Measurements from ENCODE around the gene FAM168A. TPM values are rescaled to one million over a fixed set of nuclear protein-coding genes. Genes with fewer than 3 reads are reported as not detected.
A peak's percentile ranks its signal among the peaks of the same experiment; 100 is the strongest.

The FAM168A gene, protein sequence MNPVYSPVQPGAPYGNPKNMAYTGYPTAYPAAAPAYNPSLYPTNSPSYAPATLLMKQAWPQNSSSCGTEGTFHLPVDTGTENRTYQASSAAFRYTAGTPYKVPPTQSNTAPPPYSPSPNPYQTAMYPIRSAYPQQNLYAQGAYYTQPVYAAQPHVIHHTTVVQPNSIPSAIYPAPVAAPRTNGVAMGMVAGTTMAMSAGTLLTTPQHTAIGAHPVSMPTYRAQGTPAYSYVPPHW
- 25.6 TPM for total RNA-seq
- long read RNA-seq, partial matches to known transcripts = 3 of 19 reads
- long read RNA-seq, other reads (novel, unspliced or antisense) = 16 of 19 reads

DNA sequence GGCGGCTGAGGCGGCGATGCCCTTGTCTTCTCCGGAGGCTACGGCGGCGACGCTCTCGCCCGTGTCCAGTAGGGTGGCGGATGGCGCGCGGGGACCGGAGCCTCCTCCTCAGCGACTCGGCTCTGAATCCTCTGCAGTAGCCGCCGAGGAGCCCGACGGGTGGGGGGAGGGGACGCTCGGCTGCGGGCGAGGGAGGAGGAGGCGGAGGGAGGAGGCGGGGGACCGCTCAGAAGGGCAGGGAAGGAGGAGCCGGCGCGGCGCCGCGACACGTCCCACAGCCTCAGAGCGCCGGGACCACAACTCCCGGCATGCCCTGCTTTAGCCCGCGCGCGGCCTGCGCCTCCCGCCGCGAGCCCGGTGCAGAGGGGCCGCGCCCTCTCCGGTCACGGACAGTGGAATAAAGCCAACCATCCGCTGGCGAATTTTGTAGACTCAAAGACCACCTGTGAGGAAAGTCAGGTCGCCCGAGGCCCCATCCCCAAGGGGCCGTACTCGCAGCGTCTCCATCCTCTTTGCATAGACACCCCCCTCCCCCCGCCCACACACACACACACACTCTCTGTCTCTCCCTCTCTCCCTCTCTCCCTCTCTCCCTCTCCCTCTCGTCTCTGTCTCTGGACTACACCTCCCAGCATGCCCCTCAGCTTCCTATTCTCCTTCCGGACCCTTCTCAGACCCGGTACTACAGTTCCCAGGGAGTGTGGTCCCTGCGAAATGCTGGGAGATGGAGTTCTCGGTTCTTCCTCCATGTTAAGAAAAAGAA lies at the start of gene FAM168A:
FAM168A (minus strand) TSS at position 157 of the 763 bp plus-strand sequence. CDS start 129,638 bp downstream, outside the sequence.
- DNase-seq = peak; percentile 98
- intact Hi-C loops (cut with DNase I) = loop anchor here (10.0 kb wide), 1 partner anchor 113 kb away; no protein-coding TSS in a partner anchor

DNA sequence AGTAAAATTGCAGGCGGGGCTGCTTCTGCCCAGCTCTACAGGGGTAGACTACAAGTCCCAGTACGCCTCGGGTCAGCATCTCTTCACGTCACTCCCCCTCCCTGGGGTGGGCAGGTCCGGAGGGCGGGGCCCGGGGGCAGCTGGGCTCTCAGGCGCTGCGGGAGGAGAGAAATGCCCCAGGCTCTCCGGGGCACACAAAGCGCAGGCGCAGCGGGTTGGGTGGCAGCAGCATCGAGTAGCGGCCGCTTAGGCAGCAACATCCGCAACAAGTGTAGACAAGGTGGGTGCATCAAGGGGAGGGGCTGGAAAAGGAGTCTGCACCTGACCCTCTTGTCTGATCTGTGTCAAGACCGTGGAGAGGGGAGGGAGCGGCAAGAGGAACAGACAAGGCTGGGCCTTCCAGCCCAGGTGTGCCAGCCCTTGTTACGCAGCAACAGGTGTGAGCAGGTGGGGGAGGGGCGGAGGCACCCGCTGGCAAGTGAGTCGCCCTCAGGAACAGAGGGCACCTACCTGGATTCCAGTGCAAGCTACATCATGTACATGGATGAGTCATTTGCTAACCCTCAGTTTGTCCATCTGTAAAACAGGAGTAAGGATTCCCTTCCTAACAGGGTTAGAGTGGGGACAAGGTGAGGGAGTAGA lies 49.7 kb upstream of the FAM168A start:
- ATAC-seq (ENCODE audit: poor library complexity) = peak; percentile 99
- peak; percentile 93 for DNase-seq
- intact Hi-C loops (cut with DNase I) = no loop called here

More for the DNA sequence above, at the start of gene FAM168A:
- peak; percentile 99 for ATAC-seq (ENCODE audit: poor library complexity)

DNA sequence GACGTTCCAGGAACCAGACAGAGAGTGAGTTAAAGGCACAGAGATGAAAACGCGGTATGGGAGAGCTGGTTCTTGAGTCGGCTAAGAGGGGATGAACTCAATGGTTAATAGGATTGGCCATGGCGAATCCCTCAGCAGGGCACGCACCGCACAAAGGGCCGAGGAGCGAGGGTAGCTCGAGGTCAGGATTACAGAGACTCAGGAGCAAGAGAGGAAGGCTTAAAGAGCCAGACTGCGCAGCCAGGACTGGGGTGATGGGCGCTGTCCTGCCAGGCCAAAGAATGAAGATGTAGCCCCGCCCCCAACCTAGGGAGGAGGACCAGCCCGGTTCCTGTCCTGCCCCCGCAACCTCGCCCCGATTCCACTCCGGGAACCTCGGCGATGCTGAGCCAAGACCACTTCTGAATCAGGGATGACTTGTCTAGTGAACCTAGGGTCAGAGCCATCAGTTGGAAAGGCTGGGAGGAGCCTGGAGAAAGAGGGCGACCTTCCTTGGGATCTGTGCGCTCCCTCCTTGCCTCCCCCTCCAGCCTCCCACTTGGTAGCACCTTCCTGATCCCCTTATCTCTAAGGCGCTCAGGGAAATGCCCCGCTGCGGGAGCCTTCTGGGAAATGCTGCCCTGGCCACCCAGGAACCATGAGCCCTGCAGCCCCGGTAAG lies 48.2 kb upstream of the FAM168A start, which contains the start of gene PLEKHB1:
PLEKHB1 (plus strand) TSS at position 610 of the 660 bp plus-strand sequence; CDS start at position 638, 28 bp downstream.
- intact Hi-C loops (cut with DNase I) = no loop called here
- no peak for ATAC-seq (ENCODE audit: poor library complexity)
- DNase-seq = no peak

DNA sequence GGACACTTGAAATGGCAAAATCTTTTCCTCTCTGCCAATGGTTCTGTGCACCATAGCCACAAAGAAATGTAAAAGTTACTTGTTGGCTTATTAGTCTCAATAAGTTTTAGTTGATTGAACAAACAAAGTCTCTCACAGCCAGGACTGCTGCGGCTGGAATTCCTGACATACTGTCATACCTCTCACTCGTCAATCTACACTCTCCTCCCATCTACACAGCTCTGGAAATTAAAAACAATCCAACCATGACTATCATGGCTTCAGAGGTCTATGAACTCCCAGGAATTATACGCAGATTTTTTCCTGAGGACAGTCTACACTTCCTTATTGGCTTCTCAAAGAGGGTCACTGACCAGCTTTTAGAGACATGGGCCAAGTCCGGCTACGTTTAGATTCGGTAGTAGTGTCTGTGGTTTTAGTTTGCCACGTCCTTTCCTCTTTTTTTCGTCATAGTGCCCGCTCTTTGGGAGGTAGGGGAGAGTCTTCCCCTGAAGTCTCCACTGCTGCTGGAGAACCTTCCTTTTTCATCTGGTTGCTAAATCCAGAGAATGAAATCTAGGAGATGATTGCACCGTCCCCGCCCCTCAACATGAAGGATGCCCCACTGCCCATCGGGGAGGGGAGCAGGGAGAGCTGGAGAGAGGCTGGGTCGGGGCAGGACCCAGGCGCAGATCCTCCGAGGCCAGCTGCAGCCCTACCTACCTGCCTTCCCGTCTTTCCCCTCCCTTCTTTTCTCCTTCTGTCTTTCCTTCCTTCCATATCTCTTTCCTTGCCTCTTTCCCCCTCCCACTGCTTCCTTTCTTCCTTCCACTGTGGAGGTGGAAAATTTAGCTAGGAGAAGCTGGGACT lies 47.4 kb upstream of the FAM168A start:
- DNase-seq (no peak), ATAC-seq (ENCODE audit: poor library complexity) (no peak)
- intact Hi-C loops (cut with DNase I) = no loop called here

DNA sequence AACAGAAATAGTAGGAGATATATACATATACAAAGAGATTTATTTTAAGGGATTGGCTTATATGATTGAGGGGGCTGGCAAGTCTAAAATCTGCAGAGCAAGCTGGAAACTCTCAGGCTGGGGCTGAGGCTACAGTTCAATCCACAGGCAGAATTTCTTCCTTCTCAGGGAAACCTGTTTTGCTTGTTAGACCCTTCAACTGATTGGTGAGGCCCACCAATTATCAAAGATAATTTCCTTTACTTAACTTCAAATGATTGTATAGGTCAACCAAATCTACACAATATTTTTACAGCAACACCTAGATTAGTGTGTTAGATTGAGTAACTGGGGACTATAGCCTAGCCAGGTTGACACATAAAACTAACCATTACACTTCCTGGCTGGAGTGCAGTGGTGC lies 43.8 kb upstream of the FAM168A start:
- DNase-seq = no peak
- intact Hi-C loops (cut with DNase I) = no loop called here
- no peak for ATAC-seq (ENCODE audit: poor library complexity)

DNA sequence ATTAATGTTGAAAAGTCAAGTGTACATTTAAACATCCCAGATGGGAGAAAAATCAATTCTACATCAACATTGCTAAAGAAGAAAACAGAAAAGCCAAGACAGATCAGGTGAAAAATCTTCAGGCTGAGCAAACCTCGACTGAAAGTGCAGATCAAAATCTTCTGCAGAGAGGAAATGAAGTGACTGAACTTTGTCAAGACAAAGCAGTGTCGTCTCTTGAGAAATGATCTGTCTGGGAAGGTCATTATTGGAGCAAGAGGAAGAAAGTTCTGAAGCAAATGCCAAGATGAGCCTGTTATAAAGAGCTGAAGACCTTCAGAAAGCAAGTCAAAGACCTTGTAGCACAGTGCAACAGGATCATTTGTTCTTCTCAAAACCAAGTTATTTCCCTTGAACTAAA lies 42.7 kb upstream of the FAM168A start:
- ATAC-seq (ENCODE audit: poor library complexity) (no peak), DNase-seq (no peak)
- intact Hi-C loops (cut with DNase I) = no loop called here

DNA sequence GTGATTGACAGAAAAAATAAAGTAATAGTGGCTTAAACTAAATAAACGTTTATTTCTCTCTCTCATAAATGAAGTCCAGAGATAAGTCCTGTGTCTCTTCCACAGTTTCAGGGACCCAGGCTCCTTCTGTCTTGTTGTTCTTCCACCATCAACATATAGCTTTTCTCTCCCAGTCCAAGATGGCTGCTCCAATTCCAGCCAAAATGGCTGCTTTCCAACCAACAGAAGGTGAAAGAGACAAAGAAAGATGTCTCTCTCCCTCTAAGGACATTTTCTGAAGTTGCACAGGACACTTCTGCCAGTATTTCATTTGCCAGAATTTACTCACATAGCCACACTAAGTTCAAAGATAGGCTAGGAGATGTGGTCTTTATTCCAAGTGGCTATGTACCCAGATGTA lies 39.1 kb upstream of the FAM168A start:
- intact Hi-C loops (cut with DNase I) = no loop called here
- no peak for ATAC-seq (ENCODE audit: poor library complexity)
- no peak for DNase-seq

DNA sequence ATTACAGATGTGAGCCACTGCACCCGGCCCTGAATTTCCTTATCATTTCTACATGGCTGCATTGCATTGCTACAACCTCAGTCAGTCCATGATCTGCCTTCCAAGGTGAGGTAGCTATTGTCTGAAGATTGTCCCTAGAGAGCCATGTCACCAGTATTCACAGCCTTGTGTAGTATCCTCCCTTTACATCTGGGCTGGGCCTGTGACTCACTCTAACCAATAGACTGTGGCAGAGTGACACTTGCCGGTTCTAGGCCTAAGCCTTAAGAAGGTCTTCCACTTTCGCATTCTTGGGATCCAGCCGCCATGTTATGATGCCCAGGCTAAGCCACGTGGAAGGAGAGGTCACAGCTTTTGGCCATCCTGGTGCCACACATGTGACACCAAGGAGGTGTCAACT lies 38.3 kb upstream of the FAM168A start:
- intact Hi-C loops (cut with DNase I) = no loop called here
- DNase-seq (no peak), ATAC-seq (ENCODE audit: poor library complexity) (no peak)

DNA sequence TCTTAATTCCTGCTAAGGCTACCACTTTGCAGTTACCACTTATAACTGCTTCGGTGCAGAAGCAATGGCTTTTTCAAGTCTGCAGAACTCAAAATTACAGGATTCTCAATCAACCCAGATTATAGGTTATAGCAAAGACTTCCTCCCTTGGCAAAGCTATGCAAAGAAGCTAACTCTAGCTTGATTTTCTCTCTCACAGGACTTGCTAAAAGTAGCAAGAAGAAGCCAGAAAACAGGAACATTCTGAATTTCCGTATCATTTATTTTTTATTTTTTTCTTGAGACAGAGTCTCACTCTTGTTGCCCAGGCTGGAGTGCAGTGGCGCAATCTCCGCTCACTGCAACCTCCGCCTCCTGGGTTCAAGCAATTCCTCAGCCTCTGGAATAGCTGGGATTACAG lies 37.8 kb upstream of the FAM168A start:
- ATAC-seq (ENCODE audit: poor library complexity) (no peak), DNase-seq (no peak)
- intact Hi-C loops (cut with DNase I) = no loop called here

DNA sequence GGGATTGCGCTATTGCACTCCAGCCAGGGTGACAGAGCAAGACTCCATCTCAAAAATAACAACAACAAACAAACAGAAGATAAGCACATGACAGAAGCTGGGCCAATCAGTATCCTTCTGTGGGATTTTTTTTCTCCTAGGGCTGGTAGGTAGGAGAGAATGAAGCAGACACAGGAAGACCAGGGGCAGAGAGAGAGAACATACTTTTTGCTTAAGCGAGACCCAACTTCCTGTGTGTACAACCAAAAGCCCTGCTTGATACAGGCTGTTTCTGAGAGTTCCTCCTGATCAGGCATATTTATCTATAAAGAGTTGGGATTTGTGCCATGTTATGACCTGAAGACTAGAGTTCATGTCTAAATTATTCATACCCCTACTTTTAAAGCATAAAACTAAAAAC lies 36.1 kb upstream of the FAM168A start:
- DNase-seq (no peak), ATAC-seq (ENCODE audit: poor library complexity) (no peak)
- intact Hi-C loops (cut with DNase I) = no loop called here

DNA sequence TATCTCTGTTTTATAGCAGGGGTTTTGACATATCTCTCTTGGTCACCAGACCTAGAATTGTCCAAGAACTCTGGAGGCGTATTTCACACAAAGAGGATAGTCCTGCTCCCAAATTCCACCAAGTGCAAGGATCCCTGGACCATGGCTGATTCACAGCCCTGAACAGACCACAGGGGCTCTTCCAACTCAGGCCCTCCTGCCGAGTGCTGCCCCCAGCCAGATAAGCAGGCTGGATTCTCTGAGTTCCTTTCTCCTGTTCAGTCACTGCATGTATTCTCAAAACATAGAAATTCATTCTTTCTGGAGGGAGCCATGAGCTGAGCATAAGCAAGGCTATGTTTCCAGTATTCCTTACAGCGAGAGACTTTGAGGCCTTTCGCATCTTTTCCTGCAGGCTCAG lies 35.1 kb upstream of the FAM168A start:
- ATAC-seq (ENCODE audit: poor library complexity) = no peak
- intact Hi-C loops (cut with DNase I) = no loop called here
- no peak for DNase-seq

DNA sequence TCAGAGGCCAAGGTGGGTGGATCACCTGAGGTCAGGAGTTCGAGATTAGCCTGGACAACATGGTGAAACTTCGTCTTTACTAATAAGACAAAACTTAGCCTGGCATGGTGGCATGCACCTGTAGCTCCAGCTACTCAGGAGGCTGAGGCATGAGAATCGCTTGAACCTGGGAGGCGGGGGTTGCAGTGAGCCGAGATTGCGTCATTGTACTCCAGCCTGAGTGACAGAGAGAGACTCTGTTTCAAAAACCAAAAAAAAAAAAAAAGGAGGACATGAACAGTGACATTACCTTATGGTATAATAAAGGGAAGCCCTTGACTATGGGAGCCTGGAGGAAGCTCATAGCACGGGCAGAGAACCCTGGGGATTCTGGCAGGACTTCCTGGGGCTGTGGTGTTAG lies 32.0 kb upstream of the FAM168A start:
- intact Hi-C loops (cut with DNase I) = loop anchor here (10.0 kb wide), 1 partner anchor 225 kb away; no protein-coding TSS in a partner anchor
- DNase-seq = no peak
- no peak for ATAC-seq (ENCODE audit: poor library complexity)

DNA sequence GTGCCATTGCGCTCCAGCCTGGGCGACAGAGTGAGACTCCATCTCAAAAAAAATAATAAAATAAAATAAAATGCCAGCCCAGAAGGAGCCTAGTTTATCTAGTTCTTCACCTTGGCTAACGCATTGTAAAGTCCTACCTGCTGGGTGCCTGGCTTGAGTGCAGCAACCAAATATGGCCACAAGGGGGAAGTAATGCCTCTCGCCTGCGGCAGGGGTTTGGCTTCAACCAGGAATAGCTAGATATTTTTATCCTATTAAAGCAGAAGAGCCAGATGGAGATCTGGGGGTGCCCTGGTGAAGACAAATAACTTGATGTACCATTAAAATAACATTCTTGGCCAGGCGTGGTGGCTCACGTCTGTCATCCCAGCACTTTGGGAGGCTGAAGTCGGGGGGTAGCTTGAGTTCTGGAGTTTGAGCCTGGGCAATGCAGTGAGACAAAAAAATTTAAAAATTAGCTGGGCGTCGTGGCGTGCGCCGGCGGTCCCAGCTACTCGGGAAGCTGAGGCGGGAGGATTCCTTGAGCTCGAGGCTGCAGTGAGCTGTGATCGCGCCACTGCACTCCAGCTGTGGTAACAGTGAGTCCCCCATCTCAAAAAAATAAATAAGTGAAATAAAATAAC lies 27.9 kb upstream of the FAM168A start:
- intact Hi-C loops (cut with DNase I) = loop anchor here (2.0 to 10.0 kb wide), 2 partner anchors 35 to 221 kb away; no protein-coding TSS in a partner anchor
- ATAC-seq (ENCODE audit: poor library complexity) (peak; percentile 88), DNase-seq (peak; percentile 73)

DNA sequence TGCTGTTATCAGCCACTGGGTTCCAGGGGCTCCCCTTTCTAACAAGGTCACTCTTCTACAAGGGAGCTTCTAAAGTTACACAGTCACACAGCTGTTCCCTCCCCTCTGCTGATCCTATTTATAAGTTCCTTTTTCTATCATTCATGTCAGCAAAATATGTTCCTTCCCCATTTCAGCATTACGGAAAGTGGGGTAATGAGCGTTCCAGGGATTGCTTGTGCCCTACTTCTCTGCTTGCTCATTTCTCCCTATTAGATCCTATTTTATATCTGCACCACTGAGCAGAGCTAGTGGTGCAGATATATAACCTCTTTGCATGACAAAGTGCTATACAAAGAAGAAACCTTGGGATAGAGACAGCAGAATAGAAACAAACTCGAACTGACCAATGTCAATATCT lies 25.8 kb upstream of the FAM168A start:
- no peak for DNase-seq
- intact Hi-C loops (cut with DNase I) = loop anchor here (2.0 to 10.0 kb wide), 2 partner anchors 37 to 219 kb away; no protein-coding TSS in a partner anchor
- peak; percentile 73 for ATAC-seq (ENCODE audit: poor library complexity)

DNA sequence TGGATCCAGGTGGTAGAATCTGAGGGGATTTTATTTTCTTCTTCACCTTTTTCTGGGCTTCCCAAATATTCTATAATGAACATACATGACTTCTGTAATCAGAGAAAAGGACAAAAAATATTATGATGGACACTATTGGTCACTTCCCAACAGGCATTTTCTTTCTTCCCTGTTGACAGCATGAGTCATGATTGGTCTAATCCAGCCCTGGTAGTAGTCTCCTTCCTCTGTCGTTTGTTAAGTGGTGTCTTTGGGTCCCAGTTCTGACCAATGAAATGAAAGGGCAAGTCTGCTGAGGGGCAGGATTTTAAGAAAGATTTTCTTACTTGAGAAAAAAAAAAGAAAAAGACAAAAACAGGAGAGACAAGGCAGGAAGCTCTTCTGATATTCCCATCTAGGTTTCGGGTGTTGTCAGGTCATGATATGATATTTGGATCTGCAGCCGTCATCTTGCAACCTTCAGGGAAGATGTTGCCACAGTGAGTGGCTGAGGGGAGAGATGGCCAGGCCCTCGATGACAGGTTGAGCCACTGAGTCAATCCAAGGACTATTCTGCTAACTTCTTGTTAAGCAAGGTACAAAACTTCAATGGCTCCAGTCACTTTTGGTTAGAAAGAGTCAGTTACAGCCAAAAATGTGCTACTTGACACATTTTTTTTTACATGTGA lies 25.1 kb upstream of the FAM168A start:
- no peak for DNase-seq
- intact Hi-C loops (cut with DNase I) = loop anchor here (10.0 kb wide), 1 partner anchor 218 kb away; no protein-coding TSS in a partner anchor
- no peak for ATAC-seq (ENCODE audit: poor library complexity)

DNA sequence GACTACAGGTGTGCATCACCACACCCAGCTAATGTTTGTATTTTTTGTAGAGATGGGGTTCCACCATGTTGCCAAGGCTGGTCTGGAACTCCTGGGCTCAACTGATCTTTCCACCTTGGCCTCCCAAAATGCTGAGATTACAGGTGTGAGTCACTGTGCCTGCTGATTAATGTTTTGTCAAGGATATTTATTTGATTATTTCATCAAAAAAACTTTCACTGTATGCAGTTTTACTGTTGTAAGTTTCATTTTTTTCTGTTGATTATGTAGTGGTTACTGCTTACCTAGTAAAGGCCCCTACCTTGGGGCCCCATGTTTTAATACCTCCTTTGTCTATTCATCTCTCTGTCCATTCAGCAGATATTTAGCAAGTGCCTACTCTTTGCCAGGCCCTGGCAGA lies 16.7 kb upstream of the FAM168A start:
- no peak for ATAC-seq (ENCODE audit: poor library complexity)
- intact Hi-C loops (cut with DNase I) = no loop called here

DNA sequence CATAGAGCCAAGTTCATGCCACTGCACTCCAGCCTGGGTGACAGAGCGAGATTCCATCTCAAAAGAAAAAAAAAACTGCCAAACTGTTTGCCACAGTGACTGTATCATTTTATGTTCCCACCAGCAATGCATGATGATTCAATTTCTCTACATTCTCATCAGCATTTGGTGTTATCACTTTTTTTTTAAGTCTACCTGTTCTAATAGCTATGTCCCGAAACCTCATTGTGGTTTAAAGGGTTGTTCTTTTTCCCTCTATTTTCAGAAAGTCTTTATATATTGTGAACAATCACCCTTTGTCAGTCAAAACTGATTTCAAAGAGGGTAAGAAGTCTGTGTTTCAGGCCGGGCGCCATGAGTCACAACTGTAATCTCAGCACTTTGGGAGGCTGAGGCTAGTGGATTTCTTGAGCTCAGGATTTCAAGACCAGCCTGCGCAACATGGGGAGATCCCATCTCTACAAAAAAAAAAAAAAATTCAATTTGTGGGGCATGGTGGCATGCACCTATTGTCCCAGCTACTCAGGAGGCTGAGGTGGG lies 14.8 kb upstream of the FAM168A start:
- intact Hi-C loops (cut with DNase I) = no loop called here
- ATAC-seq (ENCODE audit: poor library complexity) (no peak), DNase-seq (no peak)

More for the DNA sequence above, 16.7 kb upstream of the FAM168A start:
- no peak for DNase-seq
